NCI-H345 treated with DMSO at 0.1 percent for 48 hours (cell line): ENCODE results near the gene FBXW12.

Experiments used
- DNase-seq: peaks from one replicate; lab custom pipeline; 2025; ENCODE audit not compliant: unreplicated experiment; lab: John Stamatoyannopoulos, UW

FBXW12 gene

GRCh38 chr3:48407542-48408099, 35.6 kb downstream of the FBXW12 start:
- no peak for DNase-seq

GRCh38 chr3:48408823-48409281, 36.8 kb downstream of the FBXW12 start:
- no peak for DNase-seq

GRCh38 chr3:48409291-48410201, 37.5 kb downstream of the FBXW12 start:
- no peak for DNase-seq

DNA sequence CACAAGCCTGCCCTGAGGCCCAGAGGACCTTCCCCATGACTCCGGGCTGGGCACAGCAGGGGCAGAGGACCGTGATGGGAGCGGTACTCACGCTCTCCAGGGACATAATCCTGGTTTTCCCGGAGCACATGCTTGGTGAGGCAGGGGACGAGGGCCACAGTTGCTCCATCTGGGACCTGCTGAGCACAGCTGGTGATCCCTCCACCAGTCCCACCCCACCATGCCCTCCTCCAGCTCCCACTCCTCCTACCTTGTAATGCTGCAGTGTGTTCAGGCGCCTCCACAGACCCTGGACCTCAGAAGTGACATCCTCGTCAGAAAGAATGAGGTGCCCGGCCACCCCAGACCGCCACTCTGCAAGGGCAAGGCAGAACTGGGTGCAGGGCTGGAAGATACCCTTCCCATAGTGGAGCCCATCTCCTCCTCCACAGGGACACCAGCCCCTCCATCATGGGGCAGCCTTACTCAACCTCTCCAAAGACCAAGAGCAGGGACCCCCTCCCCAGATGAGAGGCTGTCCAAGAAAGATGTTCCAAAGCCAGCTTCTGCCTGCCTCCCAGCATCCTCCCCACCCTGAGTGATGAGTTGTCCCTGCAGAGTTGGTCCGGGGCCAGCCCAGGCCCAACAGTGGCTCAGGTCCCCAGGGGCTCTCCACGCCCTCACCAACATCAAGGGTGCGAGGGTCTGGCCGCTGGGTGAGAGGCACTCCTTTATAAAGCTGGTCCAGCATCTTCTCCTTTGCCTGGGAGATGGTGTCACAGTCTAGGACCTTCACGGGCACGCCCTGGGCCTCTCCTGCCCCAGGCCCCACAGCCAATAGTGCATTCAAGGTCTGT, 38.4 kb downstream of the FBXW12 start:
- DNase-seq: no peak

GRCh38 chr3:48411041-48411588, 39.1 kb downstream of the FBXW12 start:
- no peak for DNase-seq

DNA sequence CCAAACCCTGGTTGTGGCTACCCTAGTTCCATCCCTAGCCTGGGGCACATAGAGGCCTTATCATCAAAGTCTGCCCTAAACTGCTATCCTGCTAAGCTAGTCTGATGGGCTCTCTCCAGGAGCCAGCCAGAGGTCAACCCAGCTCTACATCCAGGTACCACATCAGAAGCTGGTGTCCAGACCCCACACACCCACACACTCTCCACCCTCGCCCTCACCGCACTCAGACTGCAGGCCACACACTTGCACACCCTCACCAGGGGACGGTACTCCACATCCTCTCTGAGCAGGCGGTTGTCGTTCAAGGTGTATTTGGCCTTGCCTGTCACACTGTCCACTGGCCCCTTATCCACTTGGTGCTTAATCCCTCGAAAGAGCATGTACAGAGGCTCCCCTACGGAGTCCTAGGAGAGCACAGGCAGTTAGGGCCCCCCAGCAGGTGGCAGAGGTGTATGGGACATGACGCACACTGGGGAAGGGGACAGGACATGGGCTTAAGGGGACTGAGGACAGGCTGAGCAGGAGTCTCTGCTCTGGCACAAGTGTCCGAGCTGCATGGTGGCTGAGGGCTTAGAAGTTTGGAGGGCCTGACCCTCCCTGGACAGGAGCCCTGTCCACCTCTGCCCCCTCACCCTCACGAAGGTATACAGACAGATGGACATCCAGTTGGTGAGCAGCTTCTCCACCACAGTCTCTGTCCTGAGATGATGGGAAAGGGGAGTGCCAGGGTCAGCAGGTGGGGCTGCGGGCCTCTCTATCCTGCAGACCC, 39.8 kb downstream of the FBXW12 start:
- DNase-seq: no peak

DNA sequence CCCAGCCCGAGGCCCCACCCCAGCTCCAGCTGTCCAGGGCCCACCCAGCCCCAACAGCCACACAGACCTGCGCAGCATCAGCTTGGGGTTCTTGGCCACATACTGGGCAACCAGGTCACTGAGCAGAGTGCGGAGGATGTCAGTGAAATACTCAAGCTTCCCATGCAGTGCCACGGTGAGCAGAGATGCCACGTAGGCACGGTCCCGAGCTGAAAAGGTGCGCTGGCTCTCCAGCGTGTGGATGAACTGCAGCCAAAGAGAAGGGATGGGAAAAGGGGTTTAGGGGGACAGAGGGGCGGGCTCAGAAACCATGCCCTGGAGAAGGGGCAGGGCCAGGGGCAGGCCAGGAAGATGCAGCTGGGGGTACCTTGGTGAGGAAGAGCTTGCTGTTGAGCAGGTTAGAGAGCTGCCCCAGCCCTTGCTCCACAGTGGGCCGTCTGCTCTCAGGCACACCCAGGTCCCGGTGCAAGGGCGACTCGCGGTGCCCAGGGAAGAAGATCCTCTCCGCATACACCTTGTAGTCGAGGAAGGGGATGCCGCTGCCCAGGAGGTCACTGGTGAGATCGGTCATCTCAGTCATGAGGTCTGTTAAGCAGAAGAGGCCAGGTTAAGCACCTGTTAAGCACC, 40.5 kb downstream of the FBXW12 start:
- no peak for DNase-seq

DNA sequence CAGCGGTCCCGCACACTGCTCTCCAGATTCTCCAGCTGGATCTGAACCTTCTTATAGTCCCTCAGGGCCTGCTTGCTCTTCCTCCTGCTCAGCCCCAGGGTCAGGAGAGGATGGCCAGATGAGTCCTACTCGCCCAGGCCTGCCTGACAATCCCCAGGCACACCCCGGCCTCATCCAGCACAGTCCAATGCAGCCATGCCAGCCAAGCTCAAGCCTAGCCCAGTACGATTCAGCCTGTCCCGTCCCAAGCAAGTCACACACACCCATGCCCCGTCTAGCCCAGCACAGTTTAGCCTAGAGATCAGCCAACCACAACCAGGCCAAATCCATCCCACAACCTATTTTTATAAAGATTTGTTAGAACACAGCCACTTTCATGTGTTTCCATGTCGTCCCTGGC, 41.1 kb downstream of the FBXW12 start:
- DNase-seq: no peak

DNA sequence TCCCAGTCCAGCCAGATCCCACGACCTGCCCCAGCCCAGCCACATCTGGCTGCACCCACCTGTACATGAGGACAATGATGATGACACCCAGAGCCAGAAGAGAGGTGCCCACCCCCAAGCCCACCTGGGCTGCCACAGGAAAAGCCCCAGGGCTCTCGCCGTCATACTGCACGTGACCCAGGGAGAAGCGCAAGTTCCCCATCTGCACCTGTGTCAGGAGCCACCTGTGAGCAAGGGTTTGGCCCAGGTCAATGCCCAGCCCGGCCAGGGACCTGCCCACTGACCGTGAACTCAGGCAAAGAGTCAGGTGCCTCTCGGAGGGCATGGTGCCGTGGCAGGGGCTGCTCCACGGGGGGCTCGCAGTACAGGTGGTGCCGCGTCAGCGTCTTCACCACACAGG, 41.6 kb downstream of the FBXW12 start:
- no peak for DNase-seq

DNA sequence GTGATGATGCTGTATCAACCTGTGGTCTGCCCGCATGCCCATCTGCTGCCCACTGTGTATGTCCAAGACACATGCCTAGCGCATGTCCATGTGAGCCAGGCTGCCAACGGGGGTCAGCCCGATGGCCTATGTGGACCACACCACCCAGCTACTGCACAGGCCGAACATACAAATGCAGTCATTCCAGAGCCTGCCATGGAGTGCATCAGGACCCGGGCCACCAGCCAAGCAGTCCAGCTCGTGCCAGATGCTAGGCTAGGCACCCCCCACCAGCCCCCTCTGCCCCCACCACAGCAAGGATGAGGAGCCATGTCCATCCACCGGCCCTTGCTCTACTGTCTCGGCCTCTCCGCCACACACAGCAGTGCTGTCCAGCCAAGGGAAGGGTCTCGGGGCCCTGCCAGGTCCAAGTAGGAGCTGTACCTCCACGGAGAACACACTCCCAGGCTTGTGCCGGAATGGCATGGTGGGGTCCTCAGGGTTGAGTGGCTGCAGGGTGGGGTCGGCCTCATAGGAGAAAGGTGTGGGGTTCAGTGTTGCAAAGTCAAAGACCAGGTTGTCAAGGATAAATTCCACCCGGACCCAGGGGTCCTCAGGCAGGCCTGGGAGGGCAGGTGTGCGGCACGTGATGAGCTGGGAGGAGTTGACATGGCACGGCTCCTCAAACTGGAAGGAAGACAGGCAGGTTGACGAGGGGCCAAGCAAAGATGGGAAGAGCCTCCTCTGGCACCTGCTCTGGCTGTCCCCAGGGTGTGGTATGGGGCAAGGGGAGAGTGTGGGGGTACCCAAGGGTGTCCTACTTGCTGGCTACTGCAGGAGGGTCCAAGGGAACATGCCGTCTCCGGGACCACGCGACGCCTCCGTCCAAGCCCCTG, 42.6 kb downstream of the FBXW12 start:
- no peak for DNase-seq

GRCh38 chr3:48415251-48415953, 43.4 kb downstream of the FBXW12 start:
- DNase-seq: no peak

DNA sequence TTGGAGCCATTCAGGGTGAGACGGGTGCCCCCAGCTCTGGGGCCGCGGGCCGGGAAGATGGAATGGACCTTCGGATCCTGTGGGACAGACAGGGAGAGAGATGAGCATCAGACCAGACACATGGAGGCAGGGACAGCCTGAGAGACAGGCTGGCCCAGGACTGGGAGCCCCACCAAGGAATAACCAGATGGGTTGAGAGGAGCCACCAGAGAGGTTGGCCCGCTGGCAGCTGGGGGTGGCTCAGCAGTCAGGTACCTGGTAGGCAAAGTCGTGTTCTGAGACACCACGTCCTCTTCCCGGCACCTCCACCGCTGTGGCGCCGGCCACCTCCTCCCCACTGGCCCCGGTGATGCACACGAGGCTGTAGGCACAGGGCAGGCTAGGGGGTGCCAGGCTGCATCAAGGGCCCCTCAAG, 44.1 kb downstream of the FBXW12 start:
- DNase-seq: no peak

DNA sequence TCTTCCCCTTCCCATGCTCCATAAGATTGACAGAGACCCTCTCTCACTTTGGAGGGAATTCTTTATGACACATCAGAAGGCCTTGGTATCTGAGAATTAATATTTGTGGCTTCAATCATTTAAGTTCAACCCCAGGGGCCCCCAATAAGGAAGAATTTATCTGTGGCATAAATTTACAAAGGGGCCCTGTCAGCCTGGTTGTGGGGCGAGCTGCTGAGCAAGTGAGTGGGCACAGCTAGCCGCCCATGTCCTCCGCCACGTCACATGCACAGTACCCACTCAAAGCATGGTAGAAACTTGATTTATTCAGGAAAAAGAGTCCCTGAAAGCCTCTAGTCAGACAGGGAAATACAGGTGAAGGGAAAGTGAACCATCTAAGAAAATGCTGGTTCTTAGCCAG, 44.5 kb downstream of the FBXW12 start:
- no peak for DNase-seq

DNA sequence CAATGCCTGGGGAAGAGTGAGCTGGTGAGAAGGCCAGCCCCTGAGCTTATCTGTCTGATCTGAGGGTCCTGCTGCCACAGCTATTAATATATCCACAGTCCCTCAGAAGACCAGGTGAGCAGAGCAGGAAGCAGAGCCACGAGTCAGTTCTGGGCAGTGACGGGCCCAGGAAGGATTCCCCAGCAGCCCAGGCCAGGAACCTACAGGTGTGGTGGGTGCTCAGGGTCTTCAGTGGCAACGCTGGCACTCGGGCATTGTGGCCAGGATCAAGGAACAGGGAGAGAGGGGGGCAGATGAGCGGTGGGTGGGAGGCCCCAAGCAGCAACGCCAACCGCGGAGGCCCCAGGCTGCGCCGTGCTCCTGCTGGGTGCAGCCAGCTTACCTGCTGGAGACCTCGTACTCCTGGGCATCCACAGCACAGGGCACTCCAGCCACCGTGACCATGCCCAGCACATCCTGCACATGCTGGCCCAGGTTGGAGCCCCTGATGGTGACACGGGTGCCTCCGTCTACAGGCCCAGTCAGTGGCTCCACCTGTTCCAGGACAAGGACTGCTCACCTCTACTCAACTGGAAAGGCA, 45.6 kb downstream of the FBXW12 start:
- no peak for DNase-seq

- no peak for DNase-seq
Observed at GRCh38 chr3:48418140-48418539, 46.1 kb downstream of the FBXW12 start.

DNA sequence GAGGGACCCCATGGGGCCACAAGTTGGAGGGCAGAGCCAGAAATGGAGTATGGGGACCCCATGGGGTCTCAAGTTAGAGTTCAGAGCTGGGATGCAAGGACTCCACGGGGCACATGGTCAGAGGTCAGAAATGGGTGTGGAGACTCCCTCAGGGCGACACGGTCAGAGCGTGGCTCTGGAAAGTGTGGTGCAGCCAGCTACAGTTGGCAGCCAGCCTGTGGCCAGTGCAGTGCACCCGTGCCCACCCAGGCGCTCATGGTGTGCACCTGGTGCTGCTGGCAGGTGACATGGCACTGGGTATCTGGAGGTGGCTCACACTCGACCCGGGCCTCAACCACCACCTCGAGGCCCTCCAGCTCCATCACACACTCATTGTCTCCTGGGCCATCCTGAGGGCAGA, 46.6 kb downstream of the FBXW12 start:
- DNase-seq: no peak

DNA sequence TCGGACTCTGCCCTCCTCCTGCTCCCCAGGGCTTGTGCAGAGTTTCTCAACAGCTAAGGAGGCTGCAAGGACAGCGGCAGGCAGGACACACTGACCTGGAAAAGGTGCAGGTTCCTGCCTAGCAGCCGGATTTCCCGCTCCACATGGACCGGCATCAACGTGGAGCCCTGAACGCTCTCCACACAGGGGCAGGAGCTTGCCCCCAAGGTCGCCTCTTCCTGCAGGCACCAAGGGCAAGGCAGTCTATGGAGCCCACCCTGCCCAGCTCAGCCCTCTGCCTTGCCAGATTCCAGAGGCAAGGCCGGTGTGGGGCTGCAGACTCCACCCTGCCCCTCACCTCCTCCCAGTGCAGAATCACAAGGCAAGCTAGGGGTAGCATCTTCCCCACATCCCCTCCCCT, 47.1 kb downstream of the FBXW12 start:
- DNase-seq: no peak

DNA sequence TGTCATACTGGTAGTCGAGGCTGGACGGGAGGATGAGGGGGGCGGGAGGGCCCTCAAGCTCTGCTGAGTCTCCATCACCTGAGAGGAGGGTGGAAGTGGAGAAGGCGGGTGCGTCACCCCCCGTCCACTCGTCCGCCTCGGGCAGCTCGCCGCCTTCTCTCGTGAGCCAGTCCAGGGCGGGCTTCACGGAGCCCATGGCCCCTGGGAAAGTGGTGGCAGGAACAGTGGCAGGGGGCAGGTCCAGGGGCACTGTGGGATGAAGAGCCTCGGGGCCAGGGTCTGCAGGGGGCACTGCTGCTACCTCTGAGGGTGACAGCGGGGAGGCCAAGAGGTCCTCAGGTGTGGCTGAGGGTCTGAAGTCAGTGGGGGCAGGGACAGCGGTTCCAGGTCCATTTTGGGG, 47.6 kb downstream of the FBXW12 start:
- no peak for DNase-seq
